ENCODE measurements around the gene KCNQ1OT1.
A peak's percentile ranks its signal among the peaks of the same experiment; 100 is the strongest.

Gene KCNQ1OT1

GRCh38 chr11:2699531-2700414 is at the start of gene KCNQ1OT1:
KCNQ1OT1 (minus strand) TSS chr11:2699994.
- DNase-seq = peak; percentile 74

GRCh38 chr11:2748814-2749554 is 49.2 kb upstream of the KCNQ1OT1 start:
- DNase-seq = no peak

- no peak for DNase-seq
Observed at GRCh38 chr11:2748061-2748813, 48.4 kb upstream of the KCNQ1OT1 start.

DNA sequence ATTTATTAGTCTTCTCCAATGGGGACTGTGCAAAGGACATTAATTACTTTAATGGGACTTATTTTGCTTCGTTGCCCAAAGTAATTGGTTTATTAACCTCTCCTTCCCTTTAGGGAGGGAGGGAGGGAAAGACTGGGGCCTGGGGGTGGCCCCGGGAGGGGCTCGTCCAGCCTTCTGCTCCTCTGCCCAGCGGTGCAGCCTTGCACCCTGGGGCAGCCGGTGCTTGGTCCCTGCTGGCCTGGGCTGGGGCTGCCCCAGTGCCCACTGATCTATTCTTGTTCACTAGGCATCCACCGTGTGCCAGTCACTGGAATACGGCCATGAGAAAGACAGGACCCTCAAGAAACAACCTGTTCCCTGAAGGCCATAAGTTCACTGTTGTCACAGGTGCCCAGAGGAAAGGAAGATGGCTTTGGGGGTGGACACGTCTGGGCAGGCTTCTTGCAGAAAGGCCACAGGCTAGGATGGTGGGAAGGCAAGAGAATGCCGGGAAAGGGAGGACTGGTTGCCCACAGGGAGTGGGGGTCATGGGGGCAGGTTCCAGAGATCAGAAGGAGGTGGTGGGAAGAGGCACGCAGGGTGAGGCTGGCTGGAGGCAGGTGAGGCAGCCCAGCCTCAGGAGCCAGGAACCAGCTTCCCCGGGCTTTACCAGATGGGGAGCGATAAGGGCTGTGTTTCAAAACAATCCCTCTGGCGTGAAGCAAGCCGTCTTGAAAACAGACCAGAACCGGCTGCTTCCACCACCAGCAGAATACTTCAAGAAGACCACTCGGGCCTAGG is 47.6 kb upstream of the KCNQ1OT1 start:
- DNase-seq = no peak

GRCh38 chr11:2746401-2747247 is 46.8 kb upstream of the KCNQ1OT1 start:
- no peak for DNase-seq

GRCh38 chr11:2745511-2745910 is 45.7 kb upstream of the KCNQ1OT1 start:
- DNase-seq = no peak

GRCh38 chr11:2744166-2744565 is 44.4 kb upstream of the KCNQ1OT1 start:
- no peak for DNase-seq

DNA sequence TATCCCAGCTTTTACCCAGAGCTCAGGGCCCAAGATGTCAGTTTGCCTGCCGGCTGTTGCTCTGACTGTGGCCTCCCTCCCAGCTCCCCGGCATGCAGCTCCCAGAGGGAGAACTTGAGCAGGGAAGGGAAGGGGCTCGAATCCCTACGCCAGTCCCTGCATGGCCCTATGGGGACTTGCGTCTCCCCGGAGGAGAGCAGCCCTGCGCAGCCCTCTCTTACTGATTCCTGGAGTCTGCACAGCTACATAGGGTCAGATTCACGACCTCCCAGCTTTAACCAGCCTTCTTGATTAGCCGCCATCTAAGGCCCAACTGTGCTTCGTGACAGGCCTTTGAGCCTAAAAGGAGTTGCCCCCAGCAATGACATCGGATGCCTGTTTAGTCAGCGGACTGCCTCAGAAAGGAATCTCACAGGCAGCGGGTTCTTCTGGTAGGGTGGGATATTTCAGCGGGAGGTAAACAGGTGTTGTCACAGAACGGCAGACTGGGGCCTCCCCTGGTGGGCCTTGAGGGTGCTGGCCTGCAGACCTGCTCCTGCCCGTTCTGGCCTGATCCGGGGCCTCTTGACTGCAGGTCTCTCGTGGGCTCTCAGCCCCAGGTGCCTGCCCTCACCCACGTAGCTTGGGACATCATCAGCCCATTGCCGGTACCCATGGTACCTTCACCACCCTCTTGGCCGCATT is 43.8 kb upstream of the KCNQ1OT1 start:
- DNase-seq = no peak

- DNase-seq = no peak
Observed at GRCh38 chr11:2742611-2743426, 43.0 kb upstream of the KCNQ1OT1 start.

- no peak for DNase-seq
Observed at GRCh38 chr11:2742201-2742600, 42.4 kb upstream of the KCNQ1OT1 start.

DNA sequence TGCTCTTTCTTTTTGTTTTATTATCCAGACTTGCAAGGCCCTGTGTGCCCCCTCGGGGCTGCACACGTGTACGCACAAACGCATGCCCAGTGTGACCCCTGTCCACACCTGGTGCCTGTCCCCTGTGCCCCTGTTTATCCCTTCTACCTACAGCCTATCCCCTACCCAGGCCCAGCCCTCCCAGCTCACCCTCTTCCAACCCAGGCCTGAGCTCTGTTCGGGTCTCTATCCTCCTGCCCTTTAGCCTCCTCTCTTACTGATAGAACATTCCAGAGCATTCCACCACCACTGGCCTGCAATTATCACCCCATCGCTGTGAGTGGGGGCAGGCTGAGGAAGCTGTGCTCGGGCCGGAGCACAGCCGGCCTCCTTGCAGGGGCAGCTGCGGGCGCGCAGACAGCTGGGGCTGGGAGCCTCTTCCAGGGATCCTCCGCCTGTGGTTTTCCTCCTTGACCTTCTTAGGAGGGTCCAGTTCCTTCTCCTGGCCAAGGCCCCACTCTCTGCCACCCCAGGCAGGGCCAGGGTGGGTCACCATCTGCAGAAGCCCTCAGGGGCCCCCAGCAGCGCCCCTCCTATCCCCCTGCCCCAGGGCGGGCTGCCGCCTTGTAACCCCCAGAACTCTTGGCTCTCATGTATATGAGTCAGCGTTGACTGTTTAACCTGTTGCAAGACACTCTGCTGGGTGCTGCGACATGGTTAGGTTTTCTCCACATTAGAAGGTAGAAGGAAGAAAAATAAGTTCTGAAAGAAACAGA is 41.8 kb upstream of the KCNQ1OT1 start:
- no peak for DNase-seq

GRCh38 chr11:2741006-2741376 is 41.2 kb upstream of the KCNQ1OT1 start:
- DNase-seq = no peak

DNA sequence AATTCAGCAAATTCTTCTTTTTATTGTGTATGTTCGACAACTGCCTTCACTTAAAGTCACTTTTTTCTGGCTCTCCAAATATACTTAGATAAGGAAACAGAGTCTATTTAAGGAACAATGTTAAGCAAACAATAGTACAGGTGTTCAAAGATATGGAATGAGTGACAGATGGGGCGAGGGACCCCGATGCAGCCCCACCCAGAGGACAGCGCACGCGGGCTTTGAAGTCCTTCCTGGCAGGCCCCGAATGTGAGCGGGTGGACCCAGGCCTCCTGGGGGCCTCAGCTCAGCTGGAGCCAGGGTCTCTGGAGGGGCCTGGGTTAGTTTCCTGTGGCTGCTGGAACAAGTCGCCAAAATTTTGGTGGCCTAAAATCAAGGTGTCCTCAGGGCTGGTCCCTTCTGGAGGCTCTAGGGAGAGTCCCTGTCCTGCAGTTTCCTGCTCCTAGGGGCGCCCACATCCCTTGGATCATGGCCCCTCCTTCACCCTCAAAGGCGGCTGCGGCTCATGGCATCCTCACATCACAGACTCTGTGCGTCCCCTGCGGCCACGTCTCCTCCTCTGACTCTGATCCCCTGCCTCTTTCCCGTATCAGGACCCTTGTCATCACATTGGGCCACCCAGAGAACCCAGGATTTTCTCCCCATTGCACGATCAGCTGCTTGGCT is 40.6 kb upstream of the KCNQ1OT1 start:
- DNase-seq = no peak

- no peak for DNase-seq
Observed at GRCh38 chr11:2739531-2740274, 39.9 kb upstream of the KCNQ1OT1 start.

- no peak for DNase-seq
Observed at GRCh38 chr11:2738551-2739431, 39.0 kb upstream of the KCNQ1OT1 start.

- no peak for DNase-seq
Observed at GRCh38 chr11:2737866-2738265, 38.1 kb upstream of the KCNQ1OT1 start.

DNA sequence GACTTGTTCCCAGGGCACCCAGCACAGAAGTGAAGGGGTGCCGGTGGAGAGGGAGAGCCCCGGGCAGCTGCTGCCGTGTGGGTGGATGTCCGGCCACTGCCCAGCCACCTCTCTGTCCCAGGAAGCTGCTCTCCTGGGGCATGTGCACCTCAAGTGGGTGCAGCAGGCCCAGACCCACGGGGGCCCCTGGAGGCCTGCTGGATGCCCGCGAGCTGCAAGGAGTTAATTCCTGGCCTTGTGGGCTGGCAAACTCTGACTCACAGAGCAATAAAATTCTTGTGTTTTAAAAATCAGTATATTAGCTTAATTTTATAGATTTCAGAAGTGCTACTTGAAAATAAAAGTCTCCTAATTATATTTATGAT is 37.4 kb upstream of the KCNQ1OT1 start:
- no peak for DNase-seq
